H1 (cell line): ENCODE results near the gene SKA3. TPM values are rescaled to one million over a fixed set of nuclear protein-coding genes. Genes with fewer than 3 reads are reported as not detected.
A peak's percentile ranks its signal among the peaks of the same experiment; 100 is the strongest.

Experiments used
- CTCF ChIA-PET: fragments of 300-600 bp; sonication (Branson Sonifier 250); formaldehyde crosslinking; loops from one replicate; lab custom pipeline; 2021; ENCODE audit not compliant: partially characterized antibody; lab: Charles Lee
- POLR2A ChIA-PET: fragments of 300-600 bp; sonication (Branson Sonifier 250); formaldehyde crosslinking; loops from one replicate; lab custom pipeline; 2021; ENCODE audit warnings: inconsistent platforms; ENCODE audit not compliant: partially characterized antibody; lab: Charles Lee
- DNase-seq, 2 experiments: peaks; one replicate each; pipeline versions ENCODE4 v3.0.0 to v3.0.0-alpha.2; 2010 to 2022; ENCODE audit warnings: low spot score in 2 of 2, low read depth in 1 of 2, mixed read lengths in 1 of 2
- FAIRE-seq: peaks from 2 replicates; lab custom pipeline; 2011; peaks lifted over from hg19 to GRCh38; lab: Jason Lieb, UNC
- H2AFZ ChIP-seq: 2 replicates; pipeline ENCODE4 v1.8.1; 2012; ENCODE audit warnings: low read length, inconsistent platforms
- H2AK5ac ChIP-seq: 2 replicates; pipeline ENCODE4 v1.6.1; 2013; ENCODE audit warnings: low read depth, low read length
- H2BK120ac ChIP-seq: replicated peaks from 2 replicates; pipeline ENCODE3; 2013; ENCODE audit warnings: low read depth, low read length, inconsistent platforms
- H2BK12ac ChIP-seq: 2 replicates; pipeline ENCODE4 v1.6.1; 2013; ENCODE audit warnings: low read depth, low read length
- H2BK15ac ChIP-seq: 2 replicates; pipeline ENCODE4 v1.6.1; 2013; ENCODE audit warnings: low read length
- H2BK20ac ChIP-seq: 2 replicates; pipeline ENCODE4 v1.6.1; 2013; ENCODE audit warnings: low read length
- H2BK5ac ChIP-seq: 2 replicates; pipeline ENCODE4 v1.6.1; 2013; ENCODE audit warnings: low read depth, low read length
- H3K14ac ChIP-seq: 2 replicates; pipeline ENCODE4 v1.6.1; 2013; ENCODE audit warnings: inconsistent platforms; ENCODE audit not compliant: insufficient read length
- H3K18ac ChIP-seq: 2 replicates; pipeline ENCODE4 v1.6.1; 2013; ENCODE audit warnings: low read length; ENCODE audit errors: extremely low read depth
- H3K23ac ChIP-seq: 2 replicates; pipeline ENCODE4 v1.6.1; 2013; ENCODE audit warnings: inconsistent platforms; ENCODE audit not compliant: insufficient read length
- H3K23me2 ChIP-seq: 2 replicates; pipeline ENCODE4 v1.6.1; 2013; ENCODE audit warnings: low read depth, low read length
- H3K27ac ChIP-seq: 2 replicates; pipeline ENCODE4 v1.6.1; 2011; ENCODE audit warnings: low read depth, low read length, inconsistent platforms
- H3K27me3 ChIP-seq, 4 experiments: replicated peaks in 1 of 4; 1 replicate in 1 of 4; 2 replicates in 3 of 4; pipeline versions ENCODE4 v1.6.1 to v1.8.1; 2011 to 2013; ENCODE audit warnings: low read length in 3 of 4, mild to moderate bottlenecking in 3 of 4, inconsistent platforms in 2 of 4, mixed read lengths in 2 of 4, moderate library complexity in 1 of 4; ENCODE audit not compliant: control insufficient read depth in 3 of 4, insufficient read depth in 3 of 4; ENCODE audit errors: extremely low read depth in 1 of 4
- H3K36me3 ChIP-seq, 4 experiments: 2 replicates each; pipeline versions ENCODE4 v1.6.1 to v1.8.1; 2011 to 2013; ENCODE audit warnings: mild to moderate bottlenecking in 4 of 4, low read length in 3 of 4, moderate library complexity in 2 of 4, control low read depth in 1 of 4, inconsistent platforms in 1 of 4; ENCODE audit not compliant: insufficient read depth in 4 of 4, control insufficient read depth in 2 of 4
- H3K4ac ChIP-seq: replicated peaks from 2 replicates; pipeline ENCODE3; 2013; ENCODE audit warnings: low read length, low read depth, mixed read lengths, inconsistent platforms; ENCODE audit not compliant: insufficient read length
- H3K4me1 ChIP-seq, 4 experiments: replicated peaks in 1 of 4; 1 replicate in 1 of 4; 2 replicates in 3 of 4; pipeline versions ENCODE4 v1.6.1 to v1.8.1; 2011 to 2013; ENCODE audit warnings: low read length in 3 of 4, inconsistent platforms in 2 of 4, mixed read lengths in 1 of 4; ENCODE audit not compliant: insufficient read depth in 4 of 4, control insufficient read depth in 3 of 4
- H3K4me2 ChIP-seq, 2 experiments: 2 replicates each; pipeline versions ENCODE4 v1.6.1 to v1.8.1; 2011 to 2013; ENCODE audit warnings: low read depth in 2 of 2, low read length in 2 of 2, control low read depth in 1 of 2, inconsistent platforms in 1 of 2, mild to moderate bottlenecking in 1 of 2; ENCODE audit not compliant: insufficient read depth in 1 of 2
- H3K4me3 ChIP-seq, 4 experiments: fragments of 200-600, 300-600 bp in 1 of 4; sonication (generic), shearing (Covaris generic), sonication (Bioruptor Twin) in 1 of 4; 2 replicates each; pipeline versions ENCODE4 v1.5.1 to v1.8.1; 2011 to 2016; ENCODE audit warnings: low read length in 4 of 4, low read depth in 3 of 4, control low read depth in 2 of 4, inconsistent platforms in 2 of 4, mild to moderate bottlenecking in 2 of 4, mixed read lengths in 1 of 4, moderate library complexity in 1 of 4; ENCODE audit not compliant: insufficient read depth in 2 of 4; ENCODE audit errors: extremely low read depth in 1 of 4
- H3K56ac ChIP-seq: replicated peaks from 2 replicates; pipeline ENCODE3; 2013; ENCODE audit warnings: low read depth, mild to moderate bottlenecking, mixed read lengths, low read length, inconsistent platforms; ENCODE audit not compliant: insufficient read length
- H3K79me1 ChIP-seq: 2 replicates; pipeline ENCODE4 v1.6.1; 2013; ENCODE audit warnings: low read depth, low read length, control low read depth
- H3K79me2 ChIP-seq, 2 experiments: 2 replicates each; pipeline versions ENCODE4 v1.6.1 to v1.8.1; 2012 to 2013; ENCODE audit warnings: low read length in 2 of 2, mild to moderate bottlenecking in 2 of 2, inconsistent platforms in 1 of 2; ENCODE audit not compliant: insufficient read depth in 2 of 2, control insufficient read depth in 1 of 2
- H3K9ac ChIP-seq, 4 experiments: replicated peaks in 1 of 4; 1 replicate in 1 of 4; 2 replicates in 3 of 4; pipeline versions ENCODE4 v1.6.1 to v1.8.1; 2011 to 2013; ENCODE audit warnings: low read depth in 3 of 4, low read length in 3 of 4, control low read depth in 2 of 4, mild to moderate bottlenecking in 2 of 4, moderate library complexity in 2 of 4, inconsistent platforms in 1 of 4; ENCODE audit errors: extremely low read depth in 1 of 4
- H3K9me3 ChIP-seq, 2 experiments: 2 replicates each; pipeline versions ENCODE4 v1.6.1 to v1.8.1; 2012 to 2013; ENCODE audit warnings: mild to moderate bottlenecking in 2 of 2, moderate library complexity in 2 of 2, control low read depth in 1 of 2, inconsistent platforms in 1 of 2, low read depth in 1 of 2, low read length in 1 of 2, mixed read lengths in 1 of 2; ENCODE audit not compliant: insufficient read depth in 2 of 2
- H4K20me1 ChIP-seq, 2 experiments: replicated peaks in 1 of 2; 2 replicates each; pipeline versions ENCODE3 to v1.8.1; 2011 to 2013; ENCODE audit warnings: inconsistent platforms in 2 of 2, low read length in 2 of 2, mild to moderate bottlenecking in 1 of 2; ENCODE audit not compliant: insufficient read depth in 2 of 2, control insufficient read depth in 1 of 2
- H4K5ac ChIP-seq: 2 replicates; pipeline ENCODE4 v1.6.1; 2013; ENCODE audit warnings: low read length, low read depth, mixed read lengths, inconsistent platforms; ENCODE audit not compliant: insufficient read length
- H4K8ac ChIP-seq: 2 replicates; pipeline ENCODE4 v1.8.0; 2013; ENCODE audit warnings: mild to moderate bottlenecking, moderate library complexity, low read length, inconsistent platforms; ENCODE audit not compliant: insufficient read depth; ENCODE audit errors: extremely low read depth
- H4K91ac ChIP-seq: replicated peaks from 2 replicates; pipeline ENCODE3; 2013; ENCODE audit warnings: low read length, mixed read lengths, inconsistent platforms; ENCODE audit not compliant: insufficient read length
- BACH1 ChIP-seq: IDR thresholded peaks from 2 replicates; pipeline ENCODE4 v1.6.1; 2012; ENCODE audit warnings: low read length, improper control_type of control experiment
- CHD1 ChIP-seq: IDR thresholded peaks from 2 replicates; pipeline ENCODE4 v1.6.1; 2012; ENCODE audit warnings: low read depth, low read length, improper control_type of control experiment
- CREB1 ChIP-seq: IDR thresholded peaks from 2 replicates; pipeline ENCODE4 v1.6.1; 2012; ENCODE audit warnings: inconsistent platforms
- GTF2F1 ChIP-seq: IDR thresholded peaks from 2 replicates; pipeline ENCODE4 v1.6.1; 2012; ENCODE audit warnings: low read depth, low read length, improper control_type of control experiment, borderline replicate concordance
- HDAC2 ChIP-seq, 2 experiments: fragments of 300-600 bp in 1 of 2; sonication (generic) in 1 of 2; IDR thresholded peaks; 2 replicates each; pipeline ENCODE4 v1.6.1; 2011 to 2012; ENCODE audit warnings: low read depth in 2 of 2, low read length in 2 of 2, mild to moderate bottlenecking in 2 of 2, moderate library complexity in 2 of 2, borderline replicate concordance in 1 of 2, inconsistent platforms in 1 of 2
- KDM1A ChIP-seq: fragments of 200-600, 300-600 bp; sonication (generic); IDR thresholded peaks from 2 replicates; pipeline ENCODE4 v1.7.1; 2016; ENCODE audit warnings: mild to moderate bottlenecking, low read length, borderline replicate concordance
- KDM4A ChIP-seq: IDR thresholded peaks from one replicate; pipeline ENCODE4 v1.7.1; 2012; ENCODE audit warnings: low read depth, mild to moderate bottlenecking, moderate library complexity, low read length, inconsistent platforms; ENCODE audit not compliant: severe bottlenecking
- KDM5A ChIP-seq: fragments of 200-600 bp; IDR thresholded peaks from 2 replicates; pipeline ENCODE4 v1.7.1; 2012; ENCODE audit warnings: mild to moderate bottlenecking, low read length, inconsistent platforms, mixed read lengths
- MAFK ChIP-seq: IDR thresholded peaks from 2 replicates; pipeline ENCODE4 v1.6.1; 2012; ENCODE audit warnings: low read depth, mild to moderate bottlenecking, improper control_type of control experiment, low read length
- NANOG ChIP-seq: IDR thresholded peaks from 2 replicates; pipeline ENCODE4 v1.6.1; 2011; ENCODE audit warnings: low read length, low read depth, mild to moderate bottlenecking, inconsistent platforms; ENCODE audit not compliant: insufficient read depth, poor library complexity, severe bottlenecking
- RBBP5 ChIP-seq: IDR thresholded peaks from 2 replicates; pipeline ENCODE4 v1.7.1; 2012; ENCODE audit warnings: low read depth, mild to moderate bottlenecking, inconsistent platforms, low read length, moderate library complexity, borderline replicate concordance
- RFX5 ChIP-seq: IDR thresholded peaks from 2 replicates; pipeline ENCODE4 v1.6.1; 2011; ENCODE audit warnings: low read depth, low read length, improper control_type of control experiment, borderline replicate concordance
- SIN3A ChIP-seq, 2 experiments: IDR thresholded peaks in 1 of 2; conservative IDR thresholded peaks in 1 of 2; 2 replicates each; pipeline ENCODE4 v1.6.1; 2011 to 2012; ENCODE audit warnings: low read length in 2 of 2, improper control_type of control experiment in 1 of 2, low read depth in 1 of 2, mild to moderate bottlenecking in 1 of 2
- WGBS, 2 experiments: shearing (Covaris generic) in 1 of 2; methylation state at CpG; one replicate each; pipeline versions ENCODE4 v1.1.6 to v1.1.7; 2013 to 2015; ENCODE audit warnings: low lambda C conversion rate in 2 of 2, mixed read lengths in 2 of 2, inconsistent platforms in 1 of 2, low coverage in 1 of 2, missing lambda C conversion rate in 1 of 2; ENCODE audit not compliant: insufficient replicate concordance in 2 of 2, insufficient coverage in 1 of 2, insufficient read length in 1 of 2; ENCODE audit errors: extremely low coverage in 1 of 2, missing lambda C conversion rate in 1 of 2; 5-methylcytosine and 5-hydroxymethylcytosine counted together
- polyA plus RNA-seq, 7 experiments: library from polyadenylated mRNA; depleted of rRNA in 3 of 7; stranded (reverse) in 5 of 7; unstranded in 2 of 7; fragments of >200 nt in 5 of 7; fragments of 200-250 nt in 2 of 7; gene quantifications; 1 replicate in 5 of 7; 2 replicates in 1 of 7; 4 replicates in 1 of 7; pipeline versions ENCODE4 v1.2.1 to v1.2.3, GENCODE V29; 2011 to 2013; ENCODE audit warnings: missing spikeins in 2 of 7, mixed read lengths in 2 of 7
- total RNA-seq: library from RNA; stranded (reverse); fragmentation: NEBNext Ultra II Directional; extraction: Animal tissue kit (Norgen Biotek cat#: 25700); gene quantifications from 2 replicates; pipeline ENCODE4 v1.2.1, GENCODE V29; 2021

SKA3 gene
- total and polyA plus RNA-seq, 2 of the 8 experiments (the other 6 are each of a cell fraction or from before 2014, with no cell fraction given) = 32.3 to 63.7 TPM

DNA sequence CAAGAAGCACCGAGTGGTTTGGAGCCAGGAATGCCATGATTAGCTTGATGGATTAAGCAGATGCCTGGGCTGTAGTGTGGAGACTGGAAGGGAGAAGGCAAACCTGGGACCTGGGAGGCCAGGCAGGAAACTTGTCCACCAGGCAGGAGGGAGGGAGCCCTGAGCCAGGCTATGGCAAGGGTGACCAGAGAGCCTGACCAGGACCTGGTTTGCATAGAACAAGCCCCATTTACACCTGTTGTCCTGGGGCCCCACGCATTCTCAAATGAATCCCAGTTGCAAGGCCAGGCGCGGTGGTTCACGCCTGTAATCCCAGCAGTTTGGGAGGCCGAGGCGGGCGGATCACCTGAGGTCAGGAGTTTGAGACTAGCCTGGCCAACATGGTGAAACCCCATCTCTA is 64.8 kb downstream of the SKA3 start:
- no peak overlapping the region for H4K8ac ChIP-seq
- 80% methylated on average over 8 of the region's 8 CpGs; no CpG with 5 or more reads in 1 of the 2 experiments for WGBS, 2 experiments
- no peaks in the 10 kb centered on the region for H3K79me1 ChIP-seq
- TF ChIP-seq KDM4A (no peak), HDAC2 (IDR thresholded peaks at IDR 0.05; ENCODE audit: borderline replicate concordance in 1 of 2, low read depth in 2 of 2, low read length in 2 of 2) (no peak), SIN3A (conservative IDR thresholded peaks at IDR 0.05 in 1 of 2, IDR thresholded peaks at IDR 0.05 in 1 of 2; ENCODE audit: low read depth in 1 of 2, low read length in 2 of 2) (no peak), RFX5 (no peak), KDM5A (no peak), GTF2F1 (no peak), CREB1 (no peak), RBBP5 (no peak), BACH1 (no peak), MAFK (no peak), KDM1A (no peak), CHD1 (no peak), NANOG (no peak)

More for the DNA sequence above, 64.8 kb downstream of the SKA3 start:
- H2AK5ac ChIP-seq = 0 out of 2 replicates have a peak overlapping the region, but pooled peaks have one; percentile 15
- H3K36me3 ChIP-seq = no peaks in the 10 kb centered on the region
- no peaks in the 10 kb centered on the region for H3K27me3 ChIP-seq
- H2BK120ac ChIP-seq = peak overlapping the region; percentile 47
- POLR2A ChIA-PET = interaction anchor here (0.8 to 1.9 kb wide), 3 partner anchors 37 to 52 kb away, joined by 3 to 5 read pairs (median 5); partner anchors contain the start of gene LATS2
- no peaks in the 10 kb centered on the region for H4K20me1 ChIP-seq
- H3K4me3 ChIP-seq = no peak overlapping the region
- H2BK20ac ChIP-seq = peak overlapping the region; percentile 98
- peaks cover 0 to 7% (median 3%) of the 10 kb centered on the region in 4 experiments; a peak in 3 of 7 replicates for H3K4me1 ChIP-seq
- H3K79me2 ChIP-seq = no peaks in the 10 kb centered on the region
- H3K23ac ChIP-seq = no peak overlapping the region
- FAIRE-seq (no peak), DNase-seq (no peak)
- H3K9ac ChIP-seq = no peak overlapping the region
- H4K91ac ChIP-seq = no peak overlapping the region
- H3K4ac ChIP-seq = no peak overlapping the region
- no peak overlapping the region for H3K14ac ChIP-seq
- H3K4me2 ChIP-seq = no peak overlapping the region
- H2AFZ ChIP-seq = no peak overlapping the region
- no peaks in the 10 kb centered on the region for H3K23me2 ChIP-seq
- H3K27ac ChIP-seq = no peak overlapping the region
- H4K5ac ChIP-seq = no peak overlapping the region
- H3K18ac ChIP-seq = no peak overlapping the region
- H3K56ac ChIP-seq = no peak overlapping the region
- H2BK15ac ChIP-seq = peak overlapping the region; percentile 98; the same call in 1 of the 2 replicates
- peak overlapping the region; percentile 39; the same call in 1 of the 2 replicates for H2BK5ac ChIP-seq
- H2BK12ac ChIP-seq = peak overlapping the region; percentile 43; the same call in 1 of the 2 replicates
- no peaks in the 10 kb centered on the region for H3K9me3 ChIP-seq
- CTCF ChIA-PET = interaction anchor here (0.6 to 2.4 kb wide), 19 partner anchors 9 to 684 kb away, joined by 3 to 13 read pairs (median 4); no protein-coding TSS in a partner anchor
